Neural progenitor cell (in vitro differentiated cells): ENCODE results near the gene ZNF211.

Experiments
- CTCF ChIP-seq: fragments of 200-600 bp; sonication (generic); IDR thresholded peaks from 2 replicates; pipeline ENCODE4 v1.5.1; 2017; ENCODE audit warnings: antibody characterized with exemption, mild to moderate bottlenecking
- EZH2 ChIP-seq: fragments of 200-600 bp; sonication (generic); IDR thresholded peaks from 2 replicates; pipeline ENCODE4 v1.6.1; 2017; ENCODE audit warnings: antibody characterized with exemption, mild to moderate bottlenecking, moderate library complexity

- TF ChIP-seq CTCF (no peak), EZH2 (no peak)
These were observed 20.7 kb downstream of the ZNF211 start for GRCh38 chr19:57653689-57654088.
